A549 (cell line): ENCODE measurements around the gene COL1A1. TPM values are rescaled to one million over a fixed set of nuclear protein-coding genes. Genes with fewer than 3 reads are reported as not detected.
A peak's percentile ranks its signal among the peaks of the same experiment; 100 is the strongest.

Source experiments
- ATAC-seq, 2 experiments: fragments of 200-7000 bp in 1 of 2; fragments of >200 bp in 1 of 2; cut with Nextera tagmentation in 1 of 2; cut with Tn5 transposase in 1 of 2; 3 replicates each; pipeline versions ENCODE4 v1.8.0 to v1.9.1; 2018 to 2020; ENCODE audit warnings: mild to moderate bottlenecking in 1 of 2, moderate library complexity in 1 of 2
- CTCF ChIA-PET: fragments of 300-600 bp; sonication (Branson Sonifier 250); formaldehyde crosslinking; extraction: SDS; loops from one replicate; lab custom pipeline; 2021; ENCODE audit warnings: antibody characterized with exemption, inconsistent platforms; lab: Yijun Ruan, JAX
- POLR2A ChIA-PET: fragments of 350-600 bp; formaldehyde crosslinking; extraction: SDS; loops from one replicate; lab custom pipeline; 2021; ENCODE audit warnings: antibody characterized with exemption, inconsistent platforms; lab: Yijun Ruan, JAX
- DNase-seq, 2 experiments: peaks; one replicate each; pipeline versions ENCODE4 v3.0.0 to v3.0.0-alpha.2; 2011 to 2016; ENCODE audit warnings: low read depth in 1 of 2, low spot score in 1 of 2
- FAIRE-seq: peaks from 2 replicates; lab custom pipeline; 2011; peaks lifted over from hg19 to GRCh38; lab: Jason Lieb, UNC
- H3K27ac ChIP-seq, 2 experiments: fragments of >200 bp; sonication (Bioruptor Twin); formaldehyde crosslinking; 3 replicates each; pipeline ENCODE4 v1.5.1; 2016 to 2017
- H3K4me1 ChIP-seq: fragments of >200 bp; sonication (Bioruptor Twin); formaldehyde crosslinking; 3 replicates; pipeline ENCODE4 v1.6.1; 2016
- H3K4me2 ChIP-seq: fragments of >200 bp; sonication (Bioruptor Twin); formaldehyde crosslinking; 3 replicates; pipeline ENCODE4 v1.6.1; 2016
- H3K4me3 ChIP-seq: fragments of >200 bp; sonication (Bioruptor Twin); formaldehyde crosslinking; 3 replicates; pipeline ENCODE4 v1.5.1; 2016
- H3K9me3 ChIP-seq: fragments of >200 bp; sonication (Bioruptor Twin); formaldehyde crosslinking; 3 replicates; pipeline ENCODE4 v1.6.1; 2016
- CBX8 ChIP-seq: fragments of 200-600 bp; sonication (generic); IDR thresholded peaks from 2 replicates; pipeline ENCODE4 v1.6.1; 2016
- FOSL2 ChIP-seq, 2 experiments: fragments of 450-650 bp in 1 of 2; fragments of >200 bp in 1 of 2; sonication (Bioruptor Twin) in 1 of 2; formaldehyde crosslinking; IDR thresholded peaks; 2 replicates each; pipeline versions ENCODE4 v1.5.0 to v1.6.1; 2016 to 2020; ENCODE audit warnings: mild to moderate bottlenecking in 1 of 2, moderate library complexity in 1 of 2
- HOXB13 ChIP-seq: fragments of 250-450 bp; sonication (Bioruptor Pico); IDR thresholded peaks from 2 replicates; pipeline ENCODE4 v1.5.0; 2020; ENCODE audit warnings: low read depth, mild to moderate bottlenecking, moderate library complexity
- MYC ChIP-seq: IDR thresholded peaks from 2 replicates; pipeline ENCODE4 v1.6.1; 2012; ENCODE audit warnings: mild to moderate bottlenecking, inconsistent platforms, low read length, improper control_type of control experiment, borderline replicate concordance
- NR3C1 ChIP-seq: fragments of >200 bp; sonication (Bioruptor Twin); formaldehyde crosslinking; IDR thresholded peaks from 3 replicates; pipeline ENCODE4 v1.6.1; 2017
- RAD21 ChIP-seq, 2 experiments: fragments of >200 bp in 1 of 2; sonication (Bioruptor Twin) in 1 of 2; formaldehyde crosslinking in 1 of 2; IDR thresholded peaks in 1 of 2; conservative IDR thresholded peaks in 1 of 2; 2 replicates in 1 of 2; 3 replicates in 1 of 2; pipeline ENCODE4 v1.6.1; 2012 to 2018; ENCODE audit warnings: inconsistent platforms in 1 of 2
- RNF2 ChIP-seq: fragments of 200-600 bp; sonication (generic); IDR thresholded peaks from 2 replicates; pipeline ENCODE4 v1.6.1; 2016; ENCODE audit warnings: low read depth, mild to moderate bottlenecking, antibody characterized with exemption, moderate library complexity, borderline replicate concordance
- SMC3 ChIP-seq: fragments of >200 bp; sonication (Bioruptor Twin); formaldehyde crosslinking; IDR thresholded peaks from 3 replicates; pipeline ENCODE4 v1.6.1; 2018; ENCODE audit warnings: inconsistent platforms
- SREBF2 ChIP-seq: fragments of 450-650 bp; IDR thresholded peaks from 2 replicates; pipeline ENCODE4 v1.6.1; 2014; ENCODE audit warnings: mild to moderate bottlenecking, moderate library complexity
- TFCP2L1 ChIP-seq: fragments of 250-450 bp; sonication (Bioruptor Pico); IDR thresholded peaks from 2 replicates; pipeline ENCODE4 v1.5.0; 2021; ENCODE audit warnings: mild to moderate bottlenecking
- TP53 ChIP-seq: fragments of 250-450 bp; sonication (Bioruptor Pico); IDR thresholded peaks from 2 replicates; pipeline ENCODE4 v1.5.0; 2021; ENCODE audit warnings: mild to moderate bottlenecking, moderate library complexity
- WGBS: methylation state at CpG from one replicate; pipeline ENCODE4 v1.1.6; 2017; ENCODE audit errors: missing lambda C conversion rate; 5-methylcytosine and 5-hydroxymethylcytosine counted together
- polyA plus RNA-seq, 4 experiments: library from polyadenylated mRNA; depleted of rRNA in 3 of 4; stranded (reverse); fragments of >200 nt; fragmentation: RNase III in 1 of 4; extraction: RNeasy Plus Mini Kit Qiagen cat#74134 plus additional on column Dnase treatment in 1 of 4; gene quantifications; 2 replicates in 3 of 4; 3 replicates in 1 of 4; pipeline ENCODE4 v1.2.3, GENCODE V29; 2011 to 2017
- TF ChIP-seq, protein P1 (sequence below): IDR thresholded peaks from 2 replicates; pipeline ENCODE4 v1.6.1; 2012
- TF ChIP-seq, protein P2 (sequence below): fragments of 200-600 bp; sonication (generic); IDR thresholded peaks from 2 replicates; pipeline ENCODE4 v1.6.1; 2016; ENCODE audit warnings: antibody characterized with exemption, mild to moderate bottlenecking, moderate library complexity
- TF ChIP-seq, protein P3 (sequence below): IDR thresholded peaks from 2 replicates; pipeline ENCODE4 v1.6.1; 2012; ENCODE audit warnings: low read depth, borderline replicate concordance
- TF ChIP-seq, protein P4 (sequence below): fragments of 250-450 bp; sonication (Bioruptor Pico); IDR thresholded peaks from 2 replicates; pipeline ENCODE4 v1.5.0; 2021; ENCODE audit warnings: mild to moderate bottlenecking, moderate library complexity, borderline replicate concordance
- TF ChIP-seq, protein P5 (sequence below): fragments of >200 bp; sonication (Bioruptor Twin); formaldehyde crosslinking; IDR thresholded peaks from 3 replicates; pipeline ENCODE4 v1.5.1; 2016

Gene COL1A1
- polyA plus RNA-seq, 2 of the 4 experiments (the other 2 are of a cell fraction): 4.4 to 34.3 TPM

DNA sequence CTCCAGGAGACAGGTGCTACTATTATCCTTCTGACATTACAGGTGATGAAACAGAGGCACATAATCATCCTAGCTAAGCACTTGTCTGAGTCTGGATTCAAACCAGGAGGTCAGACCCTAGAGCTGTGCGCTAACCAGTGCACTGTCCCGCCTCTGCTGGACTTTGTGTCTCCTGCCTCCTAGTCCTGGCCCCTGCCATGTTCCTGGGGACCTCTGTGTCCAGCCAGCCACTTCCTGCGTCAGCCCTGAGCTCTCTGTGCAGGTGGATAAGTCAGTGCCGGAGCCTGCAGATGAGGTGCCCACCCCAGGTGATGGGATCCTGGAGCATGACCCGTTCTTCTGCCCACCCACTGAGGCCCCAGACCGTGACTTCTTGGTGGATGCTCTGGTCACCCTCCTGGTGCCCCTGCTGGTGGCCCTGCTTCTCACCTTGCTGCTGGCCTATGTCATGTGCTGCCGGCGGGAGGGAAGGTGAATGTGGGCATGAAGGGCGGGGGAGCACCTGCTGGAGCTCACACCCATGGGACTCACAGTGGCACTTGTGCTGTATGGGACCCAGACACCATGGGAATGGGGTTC is 31.5 kb downstream of the COL1A1 start:
- peak overlapping the region; percentile 4 to 41; a peak in 2 of 6 replicates for H3K27ac ChIP-seq
- DNase-seq (no peak), FAIRE-seq (no peak)
- WGBS: 82% methylated on average over 9 of the region's 9 CpGs
- H3K4me2 ChIP-seq: no peak overlapping the region
- TF ChIP-seq NR3C1: no peak
- TF ChIP-seq, all 56 proteins: peak for 0
- Histone ChIP-seq H3K4me3 (no peak overlapping the region), H3K4me1 (peaks cover 29% of the 10 kb centered on the region), H3K9me3 (no peaks in the 10 kb centered on the region)
- ChIA-PET CTCF (interaction anchor here (0.6 to 17.0 kb wide), 69 partner anchors 8 to 1788 kb away, joined by 3 to 817 read pairs (median 4); partner anchors contain the start of genes COL1A1, EME1, LRRC59 and MRPL27), POLR2A (interaction anchor here (0.5 to 1.9 kb wide), 5 partner anchors 8 to 462 kb away, joined by 3 to 9 read pairs (median 3); partner anchors contain the start of gene SLC35B1)
- ATAC-seq: peak in 1 of 2 experiments; percentile 3; a peak in 4 of 6 replicates

DNA sequence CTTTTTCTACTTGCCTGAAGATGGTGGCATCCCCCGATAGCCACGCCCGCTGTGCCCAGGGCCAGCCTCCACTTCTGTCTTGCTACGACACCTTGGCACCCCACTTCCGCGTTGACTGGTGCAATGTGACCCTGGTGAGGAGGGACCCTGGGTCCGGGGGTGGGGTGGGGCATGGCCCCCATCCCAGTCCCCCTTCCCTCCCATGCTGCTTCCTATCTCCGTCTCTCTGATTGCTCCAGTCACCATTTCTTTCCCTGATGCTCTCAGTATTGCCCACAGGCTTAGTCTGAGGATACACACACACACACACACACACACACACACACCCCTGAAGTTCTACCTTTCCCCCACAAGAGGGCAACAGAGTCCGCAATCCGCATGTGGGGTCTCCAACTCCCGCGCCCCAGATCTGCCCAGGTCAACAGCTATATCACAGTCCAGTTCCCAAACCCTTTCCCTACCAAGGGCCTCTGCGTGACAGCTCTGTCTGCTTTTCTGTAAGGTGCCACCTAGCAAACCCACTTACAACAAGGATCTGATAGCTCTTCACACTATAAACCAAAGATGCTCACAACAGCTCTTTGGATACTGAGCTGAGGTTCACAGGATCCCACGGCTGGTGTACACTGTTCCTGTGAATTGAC is 32.2 kb downstream of the COL1A1 start:
- ATAC-seq (peak; percentile 49 to 77), FAIRE-seq (peak; percentile 49), DNase-seq (peak; percentile 59 to 85)
- WGBS: 20% methylated on average over 14 of the region's 14 CpGs
- ChIA-PET POLR2A (interaction anchor here (0.6 to 1.9 kb wide), 4 partner anchors 9 to 462 kb away, joined by 3 to 9 read pairs (median 3); partner anchors contain the start of gene SLC35B1), CTCF (interaction anchor here (0.6 to 17.0 kb wide), 73 partner anchors 8 to 1787 kb away, joined by 3 to 817 read pairs (median 4); partner anchors contain the start of genes COL1A1, EME1, LRRC59 and MRPL27)
- Histone ChIP-seq H3K4me2 (peak overlapping the region; percentile 31), H3K4me1 (peaks cover 25% of the 10 kb centered on the region), H3K27ac (peak overlapping the region; percentile 41 to 55; a peak in 5 of 6 replicates), H3K4me3 (no peak overlapping the region), H3K9me3 (no peaks in the 10 kb centered on the region)
- TF ChIP-seq TFCP2L1 (no peak), HOXB13 (CRISPR knock-in tag) (no peak), FOSL2 (IDR thresholded peaks at IDR 0.05) (no peak), FOSL2 (CRISPR knock-in tag; IDR thresholded peaks at IDR 0.05) (0 out of 2 replicates have a peak, but pooled peaks have one; percentile 26), RNF2 (no peak), CBX8 (no peak), TP53 (no peak), MYC (peak; percentile 45; the same call in 1 of the 2 replicates), SREBF2 (no peak), SMC3 (peak; percentile 97), RAD21 (conservative IDR thresholded peaks at IDR 0.05 in 1 of 2, IDR thresholded peaks at IDR 0.05 in 1 of 2) (peak; percentile 98 to 99)
- TF ChIP-seq, protein P1, sequence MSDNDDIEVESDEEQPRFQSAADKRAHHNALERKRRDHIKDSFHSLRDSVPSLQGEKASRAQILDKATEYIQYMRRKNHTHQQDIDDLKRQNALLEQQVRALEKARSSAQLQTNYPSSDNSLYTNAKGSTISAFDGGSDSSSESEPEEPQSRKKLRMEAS: peak; percentile 49; the same call in 1 of the 2 replicates
- TF ChIP-seq, protein P2, sequence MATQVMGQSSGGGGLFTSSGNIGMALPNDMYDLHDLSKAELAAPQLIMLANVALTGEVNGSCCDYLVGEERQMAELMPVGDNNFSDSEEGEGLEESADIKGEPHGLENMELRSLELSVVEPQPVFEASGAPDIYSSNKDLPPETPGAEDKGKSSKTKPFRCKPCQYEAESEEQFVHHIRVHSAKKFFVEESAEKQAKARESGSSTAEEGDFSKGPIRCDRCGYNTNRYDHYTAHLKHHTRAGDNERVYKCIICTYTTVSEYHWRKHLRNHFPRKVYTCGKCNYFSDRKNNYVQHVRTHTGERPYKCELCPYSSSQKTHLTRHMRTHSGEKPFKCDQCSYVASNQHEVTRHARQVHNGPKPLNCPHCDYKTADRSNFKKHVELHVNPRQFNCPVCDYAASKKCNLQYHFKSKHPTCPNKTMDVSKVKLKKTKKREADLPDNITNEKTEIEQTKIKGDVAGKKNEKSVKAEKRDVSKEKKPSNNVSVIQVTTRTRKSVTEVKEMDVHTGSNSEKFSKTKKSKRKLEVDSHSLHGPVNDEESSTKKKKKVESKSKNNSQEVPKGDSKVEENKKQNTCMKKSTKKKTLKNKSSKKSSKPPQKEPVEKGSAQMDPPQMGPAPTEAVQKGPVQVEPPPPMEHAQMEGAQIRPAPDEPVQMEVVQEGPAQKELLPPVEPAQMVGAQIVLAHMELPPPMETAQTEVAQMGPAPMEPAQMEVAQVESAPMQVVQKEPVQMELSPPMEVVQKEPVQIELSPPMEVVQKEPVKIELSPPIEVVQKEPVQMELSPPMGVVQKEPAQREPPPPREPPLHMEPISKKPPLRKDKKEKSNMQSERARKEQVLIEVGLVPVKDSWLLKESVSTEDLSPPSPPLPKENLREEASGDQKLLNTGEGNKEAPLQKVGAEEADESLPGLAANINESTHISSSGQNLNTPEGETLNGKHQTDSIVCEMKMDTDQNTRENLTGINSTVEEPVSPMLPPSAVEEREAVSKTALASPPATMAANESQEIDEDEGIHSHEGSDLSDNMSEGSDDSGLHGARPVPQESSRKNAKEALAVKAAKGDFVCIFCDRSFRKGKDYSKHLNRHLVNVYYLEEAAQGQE: no peak
- TF ChIP-seq, protein P3, sequence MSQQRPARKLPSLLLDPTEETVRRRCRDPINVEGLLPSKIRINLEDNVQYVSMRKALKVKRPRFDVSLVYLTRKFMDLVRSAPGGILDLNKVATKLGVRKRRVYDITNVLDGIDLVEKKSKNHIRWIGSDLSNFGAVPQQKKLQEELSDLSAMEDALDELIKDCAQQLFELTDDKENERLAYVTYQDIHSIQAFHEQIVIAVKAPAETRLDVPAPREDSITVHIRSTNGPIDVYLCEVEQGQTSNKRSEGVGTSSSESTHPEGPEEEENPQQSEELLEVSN: no peak
- TF ChIP-seq, protein P4, sequence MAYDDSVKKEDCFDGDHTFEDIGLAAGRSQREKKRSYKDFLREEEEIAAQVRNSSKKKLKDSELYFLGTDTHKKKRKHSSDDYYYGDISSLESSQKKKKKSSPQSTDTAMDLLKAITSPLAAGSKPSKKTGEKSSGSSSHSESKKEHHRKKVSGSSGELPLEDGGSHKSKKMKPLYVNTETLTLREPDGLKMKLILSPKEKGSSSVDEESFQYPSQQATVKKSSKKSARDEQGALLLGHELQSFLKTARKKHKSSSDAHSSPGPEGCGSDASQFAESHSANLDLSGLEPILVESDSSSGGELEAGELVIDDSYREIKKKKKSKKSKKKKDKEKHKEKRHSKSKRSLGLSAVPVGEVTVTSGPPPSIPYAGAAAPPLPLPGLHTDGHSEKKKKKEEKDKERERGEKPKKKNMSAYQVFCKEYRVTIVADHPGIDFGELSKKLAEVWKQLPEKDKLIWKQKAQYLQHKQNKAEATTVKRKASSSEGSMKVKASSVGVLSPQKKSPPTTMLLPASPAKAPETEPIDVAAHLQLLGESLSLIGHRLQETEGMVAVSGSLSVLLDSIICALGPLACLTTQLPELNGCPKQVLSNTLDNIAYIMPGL (CRISPR knock-in tag): no peak
- TF ChIP-seq, protein P5, sequence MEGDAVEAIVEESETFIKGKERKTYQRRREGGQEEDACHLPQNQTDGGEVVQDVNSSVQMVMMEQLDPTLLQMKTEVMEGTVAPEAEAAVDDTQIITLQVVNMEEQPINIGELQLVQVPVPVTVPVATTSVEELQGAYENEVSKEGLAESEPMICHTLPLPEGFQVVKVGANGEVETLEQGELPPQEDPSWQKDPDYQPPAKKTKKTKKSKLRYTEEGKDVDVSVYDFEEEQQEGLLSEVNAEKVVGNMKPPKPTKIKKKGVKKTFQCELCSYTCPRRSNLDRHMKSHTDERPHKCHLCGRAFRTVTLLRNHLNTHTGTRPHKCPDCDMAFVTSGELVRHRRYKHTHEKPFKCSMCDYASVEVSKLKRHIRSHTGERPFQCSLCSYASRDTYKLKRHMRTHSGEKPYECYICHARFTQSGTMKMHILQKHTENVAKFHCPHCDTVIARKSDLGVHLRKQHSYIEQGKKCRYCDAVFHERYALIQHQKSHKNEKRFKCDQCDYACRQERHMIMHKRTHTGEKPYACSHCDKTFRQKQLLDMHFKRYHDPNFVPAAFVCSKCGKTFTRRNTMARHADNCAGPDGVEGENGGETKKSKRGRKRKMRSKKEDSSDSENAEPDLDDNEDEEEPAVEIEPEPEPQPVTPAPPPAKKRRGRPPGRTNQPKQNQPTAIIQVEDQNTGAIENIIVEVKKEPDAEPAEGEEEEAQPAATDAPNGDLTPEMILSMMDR: peak; percentile 97
